IPS DF 4.7 (cell line): Measurements from ENCODE around the gene CEP295NL.
"Not testable (repeated sequence)": the region's sequence is repeated elsewhere in the genome, so short reads cannot be mapped to it uniquely, and the experiment has no call there.

ENCODE experiments used
- DNase-seq: peaks from one replicate; pipeline ENCODE4 v3.0.0-alpha.2; 2013; ENCODE audit warnings: low spot score; ENCODE audit errors: extremely low read depth

Gene CEP295NL, protein sequence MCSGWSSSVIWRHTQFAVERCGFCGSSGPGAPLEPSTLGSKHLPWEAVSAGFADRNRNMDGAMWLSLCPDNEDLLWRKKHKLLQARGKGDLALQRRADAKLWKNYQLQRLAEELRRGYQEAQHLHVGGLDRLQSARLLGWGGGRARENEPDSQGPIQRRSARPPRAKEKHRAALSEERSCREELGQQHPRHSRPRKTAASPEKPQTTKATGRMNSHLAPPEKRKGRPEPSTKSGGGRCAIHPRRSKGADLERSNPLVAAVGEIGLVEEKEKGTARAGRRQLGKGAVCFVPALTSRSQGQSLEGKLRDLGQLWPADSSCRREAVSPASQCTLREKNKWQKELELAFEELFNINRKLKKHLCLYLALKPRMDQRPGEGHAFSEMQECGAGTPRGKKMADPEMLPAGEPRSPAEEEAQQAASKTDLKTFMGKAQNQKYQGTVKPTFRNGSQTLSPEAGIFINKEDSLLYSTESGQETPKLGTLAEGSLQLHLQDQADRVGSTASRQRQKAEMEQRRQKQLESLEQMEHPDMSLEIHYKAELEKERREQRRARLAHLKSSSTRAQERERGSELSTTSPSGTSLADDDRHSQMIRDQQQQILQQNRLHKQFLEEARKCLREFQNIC

DNA sequence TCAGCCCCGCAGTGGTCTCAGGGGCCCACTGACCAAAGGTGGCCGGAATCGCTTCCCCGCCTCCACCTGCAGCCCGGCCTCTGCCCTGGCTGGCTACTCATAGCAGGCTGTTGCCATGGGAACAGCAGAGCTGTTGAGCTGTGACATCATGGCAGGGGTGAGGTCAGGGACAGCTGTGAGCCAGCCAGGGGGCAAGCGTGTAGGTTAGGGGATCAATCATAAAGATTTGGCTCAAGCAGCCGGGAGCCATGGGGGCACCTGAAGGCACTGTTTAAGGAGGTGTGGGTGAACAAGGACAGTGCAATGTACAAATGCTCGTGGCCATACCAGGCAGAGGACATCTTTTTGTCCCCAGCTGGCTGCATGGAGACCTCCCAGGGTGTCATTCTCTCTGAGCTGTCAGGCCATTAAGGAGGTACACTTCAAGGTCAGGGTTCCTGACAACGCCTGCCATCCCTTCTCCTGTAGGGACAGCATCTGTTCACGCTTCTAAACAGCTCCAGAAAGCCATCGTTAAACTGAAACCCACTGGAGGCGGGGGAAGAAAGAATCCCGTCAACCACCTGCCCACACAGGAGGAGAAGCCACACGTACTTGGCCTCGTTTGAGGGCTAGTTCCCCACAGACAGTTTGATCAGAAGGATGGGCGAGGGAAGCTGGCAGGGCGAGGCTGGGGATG, at the start of gene CEP295NL:
CEP295NL (minus strand) TSS at position 101 of the 679 bp plus-strand sequence. CDS start 1,373 bp downstream, outside the sequence.
- DNase-seq = no peak

DNA sequence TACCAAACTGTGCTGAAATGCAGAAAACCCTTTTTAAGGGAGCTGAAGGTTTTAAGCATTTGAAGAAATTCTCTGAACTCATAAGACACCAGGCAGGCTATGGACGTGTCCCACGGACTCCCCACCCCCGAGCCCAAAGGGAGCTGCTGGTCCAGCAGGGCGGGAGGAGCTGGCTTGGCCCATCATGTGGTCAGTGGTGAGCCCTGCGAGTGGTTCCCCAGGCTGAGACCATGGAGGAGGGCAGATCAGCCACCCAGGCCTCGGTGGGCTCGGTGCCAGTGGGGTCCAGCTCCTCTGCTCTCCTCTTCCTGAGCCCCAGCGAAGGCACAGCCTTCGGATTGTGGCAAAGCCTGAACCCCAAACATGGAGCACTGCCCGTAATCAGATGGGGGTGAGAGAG, 49.7 kb upstream of the CEP295NL start:
- DNase-seq = no peak

DNA sequence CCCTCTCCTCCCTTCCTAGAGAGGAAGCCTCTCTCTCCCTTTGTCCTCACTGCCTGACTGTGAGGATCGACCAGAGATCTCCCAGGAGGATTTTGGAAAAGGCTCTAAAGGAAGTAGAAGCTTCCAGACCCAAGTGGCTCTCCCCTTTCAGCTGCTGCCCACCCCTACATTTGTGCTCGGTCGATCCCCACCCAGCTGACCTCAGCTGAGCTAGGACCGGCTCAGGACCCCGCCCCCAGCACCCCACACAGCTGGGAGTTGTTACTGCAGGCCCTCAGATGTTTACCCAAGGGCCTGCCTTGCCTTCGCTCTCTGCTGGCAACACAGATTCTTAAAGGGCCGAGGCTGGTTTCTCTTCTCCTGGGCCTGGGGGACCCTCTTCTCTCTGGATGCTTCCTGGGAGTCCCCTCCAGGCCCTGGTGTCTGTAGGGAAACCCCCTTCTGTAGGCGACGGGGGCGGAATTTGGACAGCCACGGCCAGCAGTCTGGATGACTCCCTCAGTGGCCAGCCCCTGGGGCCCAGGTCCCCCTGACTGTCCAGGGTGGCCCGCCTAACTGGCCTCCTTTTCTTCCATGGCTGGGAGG, 49.1 kb upstream of the CEP295NL start:
- DNase-seq = no peak

GRCh38 chr17:78950870-78951269, 47.9 kb upstream of the CEP295NL start:
- no peak for DNase-seq

GRCh38 chr17:78947235-78948149, 44.5 kb upstream of the CEP295NL start:
- no peak for DNase-seq

DNA sequence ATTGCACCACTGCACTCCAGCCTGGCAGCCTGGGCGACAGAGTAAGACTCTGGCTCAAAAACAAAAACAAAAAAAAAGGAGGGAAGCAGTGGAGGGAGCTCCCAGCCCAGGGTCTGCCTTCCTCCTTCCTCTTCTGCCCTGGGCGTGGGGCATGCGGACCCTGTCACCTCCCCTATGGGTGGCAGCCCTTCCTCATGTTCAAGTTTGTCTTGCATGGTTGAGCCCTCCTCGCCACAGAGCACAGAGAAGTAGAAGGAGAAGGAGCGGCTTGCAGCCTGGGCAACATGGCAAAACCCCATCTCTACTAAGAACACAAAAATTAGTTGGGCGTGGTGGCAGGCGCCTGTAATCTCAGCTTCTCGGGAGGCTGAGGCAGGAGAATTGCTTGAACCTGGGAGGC, 43.6 kb upstream of the CEP295NL start:
- no peak for DNase-seq

- DNase-seq = no peak
These were observed 43.1 kb upstream of the CEP295NL start for GRCh38 chr17:78946131-78946530.

DNA sequence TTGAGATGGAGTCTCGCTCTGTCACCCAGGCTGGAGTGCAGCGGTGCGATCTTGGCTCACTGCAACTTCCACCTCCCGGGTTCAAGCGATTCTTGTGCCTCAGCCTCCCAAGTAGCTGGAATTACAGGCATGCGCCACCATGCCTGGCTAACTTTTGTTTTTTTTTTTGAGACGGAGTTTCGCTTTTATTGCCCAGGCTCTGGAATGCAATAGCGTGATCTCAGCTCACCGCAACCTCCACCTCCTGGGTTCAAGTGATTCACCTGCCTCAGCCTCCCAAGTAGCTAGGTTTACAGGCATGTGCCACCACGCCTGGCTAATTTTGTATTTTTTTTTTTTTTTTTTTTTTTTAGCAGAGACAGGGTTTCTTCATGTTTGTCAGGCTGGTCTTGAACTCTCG, 42.5 kb upstream of the CEP295NL start:
- not testable (repeated sequence) for DNase-seq

DNA sequence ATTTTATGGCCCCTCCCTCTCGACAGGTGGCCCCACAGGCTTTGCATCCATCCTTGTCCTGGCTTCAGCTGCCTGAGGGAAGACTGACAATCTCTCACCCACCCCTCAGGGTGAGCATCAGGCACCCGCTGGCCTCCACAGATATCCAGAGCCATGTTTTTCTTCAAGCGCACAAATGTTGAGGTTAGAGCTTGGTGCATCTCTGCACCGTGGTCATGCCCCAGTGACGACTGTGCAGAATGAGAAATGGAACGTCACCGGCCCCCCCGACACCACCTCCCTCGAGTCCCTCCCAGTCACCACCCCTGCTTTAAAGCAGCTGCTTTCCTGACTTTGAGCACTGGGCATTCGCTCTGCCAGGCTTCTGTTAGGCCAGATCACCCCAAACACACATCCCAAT, 42.0 kb upstream of the CEP295NL start:
- no peak for DNase-seq

GRCh38 chr17:78944026-78944425, 41.0 kb upstream of the CEP295NL start:
- DNase-seq = no peak

DNA sequence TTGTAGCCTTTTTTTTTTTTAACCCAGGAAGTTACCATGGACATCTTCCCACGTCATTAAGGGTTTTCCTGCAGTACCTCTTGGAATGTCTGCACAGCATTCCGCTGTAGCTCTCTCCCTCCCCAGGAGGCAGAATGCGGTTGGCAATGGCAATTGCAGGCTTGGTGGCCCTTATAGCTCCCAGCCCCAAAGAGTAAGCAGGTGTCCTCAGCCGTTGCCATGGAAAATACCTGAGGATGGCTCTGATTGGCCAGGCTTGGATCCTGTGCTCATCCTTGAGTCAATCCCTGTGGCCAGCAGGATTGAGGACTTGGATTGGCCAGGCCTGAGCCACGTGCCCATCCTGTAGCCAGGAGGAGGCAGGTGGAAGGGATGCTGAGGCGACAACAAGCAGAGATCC, 37.7 kb upstream of the CEP295NL start:
- DNase-seq = no peak

DNA sequence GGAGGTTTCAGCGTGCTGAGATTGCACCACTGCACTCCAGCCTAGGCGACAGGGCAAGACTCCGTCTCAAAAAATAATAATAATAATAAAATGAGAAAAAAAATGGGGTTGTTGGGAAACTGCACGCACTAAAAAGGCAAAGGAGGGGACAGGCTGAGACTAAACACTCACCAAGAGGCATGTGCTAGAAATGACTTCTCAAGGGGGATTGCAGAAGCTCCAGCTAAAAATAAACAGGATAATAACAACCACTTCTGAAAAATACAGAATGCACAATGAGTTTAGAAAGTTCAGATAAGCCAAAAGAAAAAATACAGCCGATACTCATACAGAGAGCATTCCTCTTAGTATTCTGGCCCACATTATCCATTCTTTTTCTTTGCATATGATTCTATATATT, 37.3 kb upstream of the CEP295NL start:
- no peak for DNase-seq

GRCh38 chr17:78939615-78940014, 36.6 kb upstream of the CEP295NL start:
- no peak for DNase-seq

- DNase-seq = no peak
These were observed 34.6 kb upstream of the CEP295NL start for GRCh38 chr17:78937561-78937960.

- no peak for DNase-seq
These were observed 32.7 kb upstream of the CEP295NL start for GRCh38 chr17:78935419-78936323.

DNA sequence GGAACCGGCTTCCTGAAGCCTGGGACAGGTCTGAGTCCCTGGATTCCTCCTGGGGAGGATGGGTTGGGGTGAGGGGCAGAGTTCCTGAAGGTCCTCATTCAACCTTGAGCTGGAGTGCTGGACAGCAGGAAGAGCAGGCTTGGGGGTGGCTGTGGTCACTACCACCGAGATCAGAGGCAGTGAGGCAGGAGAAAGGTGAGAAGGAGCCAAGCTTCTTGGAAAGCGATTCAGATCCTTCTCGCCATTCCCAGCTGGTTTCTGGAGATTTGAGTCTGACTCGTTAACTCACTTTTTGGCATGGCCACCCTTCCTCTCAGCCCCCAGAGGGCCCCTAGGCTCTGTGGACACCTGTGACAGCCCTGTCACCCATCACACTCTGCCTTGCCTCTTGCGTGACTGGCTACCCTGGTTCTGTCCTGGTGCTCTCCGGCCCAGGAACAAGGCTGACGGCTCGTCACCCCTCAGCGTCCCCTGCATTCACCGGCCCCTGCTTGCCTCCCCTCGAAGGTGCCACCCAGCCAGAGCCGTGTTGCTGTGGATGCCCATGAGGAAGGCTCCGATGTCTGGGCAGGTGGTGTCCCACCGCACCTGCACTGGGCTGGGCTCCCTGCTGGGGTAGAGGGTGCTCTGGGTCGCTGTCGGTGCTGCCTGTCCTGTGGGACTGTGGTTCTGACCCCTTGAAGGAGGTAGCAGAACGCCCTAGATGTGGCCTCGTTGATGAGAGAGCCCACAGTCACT, 31.8 kb upstream of the CEP295NL start:
- no peak for DNase-seq

DNA sequence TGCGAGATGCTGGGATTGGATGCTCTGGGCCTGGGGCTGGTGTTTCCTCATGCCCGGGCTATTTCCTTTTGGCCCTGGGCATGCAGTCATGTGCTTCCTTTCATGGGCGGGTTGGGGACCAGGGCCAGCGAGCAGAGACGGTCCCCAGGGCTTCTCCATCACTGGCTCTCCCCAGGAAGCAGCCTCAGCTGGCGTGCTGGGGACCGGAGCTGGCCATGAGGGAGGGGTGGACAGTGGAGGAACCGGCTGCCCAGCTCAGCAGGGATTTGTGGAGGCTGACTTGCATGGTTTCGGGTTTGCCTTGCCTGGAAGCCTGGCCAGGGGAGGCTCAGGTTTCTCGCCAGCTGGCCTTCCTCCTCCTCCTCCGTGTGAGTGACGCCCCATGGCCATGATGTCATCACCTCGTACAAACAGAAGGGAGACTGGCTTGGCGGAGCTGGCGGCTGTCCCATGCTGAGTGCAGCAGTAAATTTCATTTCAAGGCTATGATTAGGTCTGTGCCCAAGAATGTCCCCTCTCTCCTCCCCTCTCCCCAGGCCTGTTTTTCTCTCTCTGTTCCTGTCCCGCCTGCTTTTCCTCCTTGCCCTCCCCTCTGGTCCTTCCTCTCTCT, 31.1 kb upstream of the CEP295NL start:
- DNase-seq = no peak

DNA sequence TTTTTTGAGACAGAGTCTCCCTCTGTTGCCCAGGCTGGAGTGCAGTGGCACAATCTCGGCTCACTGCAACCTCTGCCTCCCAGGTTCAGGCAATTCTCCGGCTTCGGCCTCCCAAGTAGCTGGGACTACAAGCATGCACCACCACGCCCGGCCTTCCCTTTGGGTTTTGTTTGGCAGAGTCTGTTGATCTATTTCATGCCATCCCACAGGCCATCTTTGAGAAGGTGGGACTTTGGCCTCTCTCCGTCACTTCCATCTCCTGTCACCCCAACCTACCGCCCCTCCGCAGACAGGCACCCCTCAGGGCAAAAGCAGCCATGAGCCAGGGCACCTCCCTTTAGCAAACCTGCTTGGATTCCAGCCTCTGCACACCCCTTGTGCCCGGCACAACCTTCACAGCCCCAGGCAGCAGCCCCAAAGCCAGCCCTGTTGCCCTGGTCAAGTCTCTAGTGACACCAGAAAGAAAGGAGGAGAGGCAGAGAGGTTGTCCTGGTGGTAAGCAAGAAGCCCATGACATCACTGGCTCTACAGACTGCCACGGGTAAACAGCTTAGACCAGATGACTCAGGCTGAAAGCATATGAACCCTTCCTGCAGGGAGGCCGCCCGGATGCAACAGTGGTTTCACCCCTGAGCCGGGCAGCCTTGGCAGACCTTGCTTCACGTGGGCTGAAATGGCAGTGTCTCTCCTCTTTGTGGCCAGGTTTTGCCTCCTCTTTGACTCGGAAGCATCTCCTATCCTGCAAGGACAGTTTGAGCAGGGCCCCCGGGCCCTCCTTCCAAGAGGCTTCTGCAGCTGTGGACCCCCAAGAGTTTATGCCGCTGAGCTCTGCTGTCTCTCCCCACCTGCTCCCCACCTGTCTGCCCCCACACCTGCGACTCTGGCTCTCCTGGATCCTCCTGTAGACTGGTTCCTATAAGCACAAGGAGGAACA, 30.3 kb upstream of the CEP295NL start:
- no peak for DNase-seq
